IPS-15b (cell line): ENCODE data around the gene SLC27A3.
A peak's percentile ranks its signal among the peaks of the same experiment; 100 is the strongest.
"Not testable (repeated sequence)": the region's sequence is repeated elsewhere in the genome, so short reads cannot be mapped to it uniquely, and the experiment has no call there.

Experiments
- H3K27me3 ChIP-seq: one replicate; pipeline ENCODE4 v1.6.1; 2013; ENCODE audit warnings: low read length; ENCODE audit not compliant: control insufficient read depth, insufficient read depth
- H3K36me3 ChIP-seq: one replicate; pipeline ENCODE4 v1.6.1; 2013; ENCODE audit warnings: low read length; ENCODE audit not compliant: control insufficient read depth, insufficient read depth
- H3K4me1 ChIP-seq: one replicate; pipeline ENCODE4 v1.6.1; 2013; ENCODE audit warnings: mild to moderate bottlenecking, low read length; ENCODE audit not compliant: control insufficient read depth, insufficient read depth
- H3K4me3 ChIP-seq: one replicate; pipeline ENCODE4 v1.5.1; 2013; ENCODE audit warnings: low read depth, low read length
- H3K9ac ChIP-seq: one replicate; pipeline ENCODE4 v1.6.1; 2013; ENCODE audit warnings: low read depth, mild to moderate bottlenecking, low read length
- H3K9me3 ChIP-seq: one replicate; pipeline ENCODE4 v1.6.1; 2013; ENCODE audit warnings: mild to moderate bottlenecking, low read length; ENCODE audit not compliant: control insufficient read depth, insufficient read depth

Gene SLC27A3

GRCh38 chr1:153776845-153777370 lies 1.7 kb downstream of the SLC27A3 start:
- no peaks in the 10 kb centered on the region for H3K27me3 ChIP-seq
- H3K4me3 ChIP-seq: peak overlapping the region; percentile 95
- peaks cover 20% of the 10 kb centered on the region for H3K36me3 ChIP-seq
- H3K4me1 ChIP-seq: peaks cover 15% of the 10 kb centered on the region
- H3K9me3 ChIP-seq: no peaks in the 10 kb centered on the region
- no peak overlapping the region for H3K9ac ChIP-seq

- Histone ChIP-seq H3K4me3 (no peak overlapping the region), H3K9me3 (no peaks in the 10 kb centered on the region), H3K36me3 (peaks cover 13% of the 10 kb centered on the region), H3K9ac (no peak overlapping the region), H3K4me1 (peaks cover 15% of the 10 kb centered on the region), H3K27me3 (no peaks in the 10 kb centered on the region)
Observed at GRCh38 chr1:153777648-153778047, 2.4 kb downstream of the SLC27A3 start.

GRCh38 chr1:153778051-153778823 lies 3.0 kb downstream of the SLC27A3 start:
- no peak overlapping the region for H3K4me3 ChIP-seq
- H3K9me3 ChIP-seq: no peaks in the 10 kb centered on the region
- no peaks in the 10 kb centered on the region for H3K27me3 ChIP-seq
- peaks cover 8% of the 10 kb centered on the region for H3K36me3 ChIP-seq
- H3K9ac ChIP-seq: no peak overlapping the region
- peaks cover 15% of the 10 kb centered on the region for H3K4me1 ChIP-seq

- Histone ChIP-seq H3K4me3 (no peak overlapping the region), H3K27me3 (no peaks in the 10 kb centered on the region), H3K9me3 (no peaks in the 10 kb centered on the region), H3K36me3 (peaks cover 3% of the 10 kb centered on the region), H3K9ac (no peak overlapping the region), H3K4me1 (peaks cover 14% of the 10 kb centered on the region)
Observed at GRCh38 chr1:153778824-153779519, 3.8 kb downstream of the SLC27A3 start.

DNA sequence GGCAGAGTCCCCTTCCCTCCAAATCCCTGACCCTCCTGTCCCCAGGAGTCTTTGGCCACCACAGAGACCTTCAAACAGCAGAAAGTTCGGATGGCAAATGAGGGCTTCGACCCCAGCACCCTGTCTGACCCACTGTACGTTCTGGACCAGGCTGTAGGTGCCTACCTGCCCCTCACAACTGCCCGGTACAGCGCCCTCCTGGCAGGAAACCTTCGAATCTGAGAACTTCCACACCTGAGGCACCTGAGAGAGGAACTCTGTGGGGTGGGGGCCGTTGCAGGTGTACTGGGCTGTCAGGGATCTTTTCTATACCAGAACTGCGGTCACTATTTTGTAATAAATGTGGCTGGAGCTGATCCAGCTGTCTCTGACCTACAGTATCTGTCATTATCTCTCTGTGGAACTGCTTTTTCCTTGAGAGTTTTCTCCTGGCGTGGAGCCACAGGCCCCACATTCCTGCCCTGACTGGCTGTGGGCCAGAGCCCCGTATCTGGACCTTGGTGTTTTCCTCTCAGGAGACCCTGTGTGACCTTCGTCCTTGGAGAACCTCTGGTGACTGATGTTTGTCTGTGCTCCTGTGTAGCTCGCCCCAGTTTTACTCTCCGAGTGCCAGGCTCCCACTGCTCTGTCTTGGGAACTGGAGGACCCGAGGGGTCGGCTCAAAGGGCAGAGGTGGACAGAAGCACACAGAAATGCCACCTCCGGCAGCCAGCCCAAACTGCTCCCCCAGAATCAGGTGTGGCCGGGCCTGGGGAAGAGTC lies 4.8 kb downstream of the SLC27A3 start:
- Histone ChIP-seq H3K9ac (no peak overlapping the region), H3K4me3 (no peak overlapping the region), H3K4me1 (peaks cover 9% of the 10 kb centered on the region), H3K9me3 (no peaks in the 10 kb centered on the region), H3K36me3 (peaks cover 3% of the 10 kb centered on the region), H3K27me3 (no peaks in the 10 kb centered on the region)

DNA sequence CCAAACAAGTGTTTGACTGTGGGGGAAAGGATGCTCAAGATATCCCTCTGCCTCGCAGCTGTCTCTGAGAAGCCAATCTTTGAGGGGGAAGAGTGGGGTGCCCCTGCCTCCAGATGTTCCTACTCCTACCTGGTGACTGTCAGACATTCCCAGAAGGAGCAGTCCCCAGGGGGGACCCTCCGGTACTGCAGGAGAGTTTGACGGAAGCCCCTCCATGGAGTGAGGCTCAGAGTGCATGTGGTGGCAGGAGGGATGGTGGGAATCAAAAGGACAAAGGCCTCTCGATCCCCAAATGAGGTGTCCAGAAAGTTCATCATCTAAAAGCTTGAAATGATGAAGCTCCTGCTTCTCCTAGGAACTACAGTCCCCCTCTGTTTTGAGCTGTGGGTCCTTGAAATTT lies 5.3 kb downstream of the SLC27A3 start:
- Histone ChIP-seq H3K27me3 (no peaks in the 10 kb centered on the region), H3K9me3 (no peaks in the 10 kb centered on the region), H3K9ac (no peak overlapping the region), H3K4me3 (no peak overlapping the region), H3K36me3 (peaks cover 3% of the 10 kb centered on the region), H3K4me1 (peaks cover 9% of the 10 kb centered on the region)

DNA sequence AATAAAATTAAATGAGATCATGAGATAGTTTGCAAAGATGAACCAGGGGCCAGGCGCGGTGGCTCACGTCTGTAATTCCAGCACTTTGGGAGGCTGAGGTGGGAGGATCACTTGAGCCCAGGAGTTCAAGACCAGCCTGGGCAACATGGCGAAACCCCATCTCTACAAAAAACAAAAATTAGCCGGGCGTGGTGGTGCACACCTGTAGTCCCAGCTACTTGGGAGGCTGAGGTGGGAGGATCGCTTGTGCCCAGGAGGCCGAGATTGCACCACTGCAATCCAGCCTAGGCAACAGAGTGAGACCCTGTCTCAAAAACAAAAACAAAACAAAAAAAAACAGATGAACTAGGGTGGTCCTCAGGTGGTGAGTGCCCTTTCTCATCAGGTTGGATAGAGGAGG lies 7.4 kb downstream of the SLC27A3 start:
- not testable (repeated sequence) for H3K4me1 ChIP-seq, H3K27me3 ChIP-seq, H3K9me3 ChIP-seq, H3K9ac ChIP-seq, H3K36me3 ChIP-seq
- H3K4me3 ChIP-seq: peak overlapping the region; percentile 67

- peaks cover 3% of the 10 kb centered on the region for H3K36me3 ChIP-seq
- H3K9ac ChIP-seq: peak overlapping the region; percentile 65
- H3K4me3 ChIP-seq: peak overlapping the region; percentile 67
- peaks cover 2% of the 10 kb centered on the region for H3K4me1 ChIP-seq
- H3K27me3 ChIP-seq: no peaks in the 10 kb centered on the region
- no peaks in the 10 kb centered on the region for H3K9me3 ChIP-seq
Observed at GRCh38 chr1:153783233-153784190, 8.3 kb downstream of the SLC27A3 start.

DNA sequence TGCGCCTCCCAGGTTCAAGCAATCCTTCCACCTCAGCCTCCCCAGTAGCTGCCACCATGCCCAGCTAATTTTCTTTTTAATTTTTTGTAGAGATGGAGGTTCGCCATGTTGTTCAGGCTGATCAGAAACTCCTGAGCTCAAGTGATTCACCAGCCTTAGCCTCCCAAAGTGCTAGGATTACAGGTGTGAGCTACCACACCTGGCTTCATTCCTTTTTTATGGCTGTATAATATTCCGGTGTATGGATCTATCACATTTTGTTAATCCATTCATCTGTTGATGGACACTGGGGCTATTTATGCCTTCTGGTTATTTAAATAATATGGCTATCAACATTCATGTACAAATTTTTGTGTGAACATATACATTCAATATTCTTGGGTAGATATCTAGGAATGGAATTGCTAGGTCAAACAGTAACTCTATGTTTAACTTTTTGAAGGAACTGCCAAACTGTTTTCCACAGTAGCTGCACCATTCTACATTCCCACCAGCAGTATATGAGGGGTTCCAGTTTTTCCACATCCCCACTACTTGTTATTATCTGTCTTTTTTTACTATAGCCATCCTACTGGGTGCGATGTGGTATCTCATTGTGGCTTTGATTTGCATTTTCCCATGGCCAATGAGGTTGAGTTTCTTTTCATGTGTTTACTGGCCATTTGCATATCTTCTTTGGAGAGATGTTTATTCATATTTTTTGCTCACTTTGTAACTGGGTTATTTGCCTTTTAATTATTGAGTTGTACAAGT lies 11.0 kb downstream of the SLC27A3 start:
- peaks cover 2% of the 10 kb centered on the region for H3K4me1 ChIP-seq

GRCh38 chr1:153789478-153790034 lies 14.3 kb downstream of the SLC27A3 start:
- H3K4me3 ChIP-seq: no peak overlapping the region
- H3K4me1 ChIP-seq: peaks cover 4% of the 10 kb centered on the region
- H3K36me3 ChIP-seq: no peaks in the 10 kb centered on the region
- no peaks in the 10 kb centered on the region for H3K9me3 ChIP-seq
- H3K27me3 ChIP-seq: no peaks in the 10 kb centered on the region
- H3K9ac ChIP-seq: no peak overlapping the region

More for the DNA sequence above, 11.0 kb downstream of the SLC27A3 start:
- no peaks in the 10 kb centered on the region for H3K9me3 ChIP-seq
- no peaks in the 10 kb centered on the region for H3K36me3 ChIP-seq
- no peaks in the 10 kb centered on the region for H3K27me3 ChIP-seq
- H3K4me3 ChIP-seq: no peak overlapping the region
- no peak overlapping the region for H3K9ac ChIP-seq
